Colonic mucosa (tissue), 4 donors: ENCODE measurements around the gene CYP27B1. TPM values are rescaled to one million over a fixed set of nuclear protein-coding genes. Genes with fewer than 3 reads are reported as not detected.

Experiments
- DNase-seq: peaks from one replicate; pipeline ENCODE4 v3.0.0-alpha.2; 2020
- H3K27ac ChIP-seq: fragments of 200-600 bp; one replicate; pipeline ENCODE4 v1.8.0; 2021
- H3K27me3 ChIP-seq: fragments of 200-600 bp; one replicate; pipeline ENCODE4 v1.8.0; 2021
- H3K36me3 ChIP-seq: fragments of 200-600 bp; one replicate; pipeline ENCODE4 v1.8.0; 2021
- H3K4me1 ChIP-seq: fragments of 200-600 bp; one replicate; pipeline ENCODE4 v1.8.0; 2021; ENCODE audit warnings: mild to moderate bottlenecking
- H3K4me3 ChIP-seq: fragments of 200-600 bp; one replicate; pipeline ENCODE4 v1.8.0; 2021
- H3K9ac ChIP-seq, 2 donors: one replicate each; pipeline ENCODE4 v1.7.0; 2013; ENCODE audit warnings: control low read depth in 2 of 2, low read depth in 2 of 2, low read length in 2 of 2
- H3K9me3 ChIP-seq: fragments of 200-600 bp; one replicate; pipeline ENCODE4 v1.8.0; 2021
- intact Hi-C: fragments of 100-400 bp; cut with DNase I; formaldehyde crosslinking; loops from one replicate; pipeline ENCODE4 v1.14.1; 2022
- total RNA-seq, 2 donors: library from RNA; stranded (reverse); fragmentation: NEBNext Ultra II Directional in 1 of 2; extraction: Animal tissue kit (Norgen Biotek cat#: 25700) in 1 of 2; gene quantifications; one replicate each; pipeline ENCODE4 v1.2.1, GENCODE V29; 2021
- TF ChIP-seq, protein P1 (sequence below): fragments of 200-600 bp; IDR thresholded peaks from one replicate; pipeline ENCODE4 v1.8.0; 2022; ENCODE audit warnings: antibody characterized with exemption, mild to moderate bottlenecking
- donor health status: healthy.
- donor health status: DM: no; HTN: no; CAD: no.
- donor health status: DM: no; HTN: no; CAD: no.

The CYP27B1 gene
- total RNA-seq, 2 donors from 2014 or later, result 0.80 to 1.6 TPM

DNA sequence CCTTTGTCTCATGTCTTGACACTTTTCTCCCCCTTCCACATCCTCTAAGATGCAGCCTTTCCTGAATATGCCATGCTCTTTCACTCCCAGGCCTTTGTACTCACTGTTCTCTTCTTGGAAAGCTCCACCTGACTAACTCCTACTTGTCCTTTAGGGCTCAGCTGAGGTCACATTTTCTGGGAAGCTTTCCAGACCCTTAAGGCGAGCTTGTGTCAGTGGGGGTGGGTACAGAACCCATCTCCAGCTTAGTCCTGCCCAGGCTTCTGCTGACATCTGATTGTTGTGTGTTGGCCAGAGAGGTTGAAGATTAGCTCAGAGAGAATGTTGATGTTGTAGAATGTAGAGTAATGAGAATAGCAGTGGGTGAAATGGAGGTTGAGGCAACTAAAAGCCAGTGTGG is 12.9 kb upstream of the CYP27B1 start:
- H3K27me3 ChIP-seq, result no peaks in the 10 kb centered on the region
- no peaks in the 10 kb centered on the region for H3K36me3 ChIP-seq
- no peak for DNase-seq
- H3K9ac ChIP-seq, result no peak overlapping the region
- intact Hi-C loops, result loop anchor here (5.0 kb wide), 1 partner anchor 53 kb away; no protein-coding TSS in a partner anchor
- no peaks in the 10 kb centered on the region for H3K9me3 ChIP-seq
- H3K27ac ChIP-seq, result no peak overlapping the region
- TF ChIP-seq, protein P1, sequence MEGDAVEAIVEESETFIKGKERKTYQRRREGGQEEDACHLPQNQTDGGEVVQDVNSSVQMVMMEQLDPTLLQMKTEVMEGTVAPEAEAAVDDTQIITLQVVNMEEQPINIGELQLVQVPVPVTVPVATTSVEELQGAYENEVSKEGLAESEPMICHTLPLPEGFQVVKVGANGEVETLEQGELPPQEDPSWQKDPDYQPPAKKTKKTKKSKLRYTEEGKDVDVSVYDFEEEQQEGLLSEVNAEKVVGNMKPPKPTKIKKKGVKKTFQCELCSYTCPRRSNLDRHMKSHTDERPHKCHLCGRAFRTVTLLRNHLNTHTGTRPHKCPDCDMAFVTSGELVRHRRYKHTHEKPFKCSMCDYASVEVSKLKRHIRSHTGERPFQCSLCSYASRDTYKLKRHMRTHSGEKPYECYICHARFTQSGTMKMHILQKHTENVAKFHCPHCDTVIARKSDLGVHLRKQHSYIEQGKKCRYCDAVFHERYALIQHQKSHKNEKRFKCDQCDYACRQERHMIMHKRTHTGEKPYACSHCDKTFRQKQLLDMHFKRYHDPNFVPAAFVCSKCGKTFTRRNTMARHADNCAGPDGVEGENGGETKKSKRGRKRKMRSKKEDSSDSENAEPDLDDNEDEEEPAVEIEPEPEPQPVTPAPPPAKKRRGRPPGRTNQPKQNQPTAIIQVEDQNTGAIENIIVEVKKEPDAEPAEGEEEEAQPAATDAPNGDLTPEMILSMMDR, result no peak
- H3K4me1 ChIP-seq, result no peaks in the 10 kb centered on the region
- H3K4me3 ChIP-seq, result no peak overlapping the region

DNA sequence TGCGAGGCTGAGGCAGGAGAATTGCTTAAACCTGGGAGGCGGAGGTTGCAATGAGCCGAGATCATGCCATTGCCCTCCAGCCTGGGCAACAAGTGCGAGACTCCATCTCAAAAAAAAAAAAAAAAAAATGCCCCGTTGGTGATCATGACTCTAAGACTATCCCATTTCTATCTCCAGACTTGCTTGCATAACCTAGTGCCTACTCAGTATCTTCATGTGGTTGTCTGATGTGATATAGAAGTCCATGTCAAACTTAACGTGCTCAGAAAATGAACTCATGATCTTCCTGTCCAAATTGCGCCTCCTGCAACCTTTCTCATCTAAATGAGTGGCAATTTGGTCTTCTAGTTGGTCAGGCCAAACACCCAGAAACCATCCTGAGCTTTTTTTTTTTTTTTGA is 11.0 kb upstream of the CYP27B1 start:
- TF ChIP-seq, protein P1, result no peak
- no peaks in the 10 kb centered on the region for H3K27me3 ChIP-seq
- no peaks in the 10 kb centered on the region for H3K36me3 ChIP-seq
- no peak for DNase-seq
- intact Hi-C loops, result no loop called here
- no peak overlapping the region for H3K9ac ChIP-seq
- H3K9me3 ChIP-seq, result no peaks in the 10 kb centered on the region
- H3K27ac ChIP-seq, result no peak overlapping the region
- H3K4me3 ChIP-seq, result no peak overlapping the region
- H3K4me1 ChIP-seq, result no peaks in the 10 kb centered on the region

DNA sequence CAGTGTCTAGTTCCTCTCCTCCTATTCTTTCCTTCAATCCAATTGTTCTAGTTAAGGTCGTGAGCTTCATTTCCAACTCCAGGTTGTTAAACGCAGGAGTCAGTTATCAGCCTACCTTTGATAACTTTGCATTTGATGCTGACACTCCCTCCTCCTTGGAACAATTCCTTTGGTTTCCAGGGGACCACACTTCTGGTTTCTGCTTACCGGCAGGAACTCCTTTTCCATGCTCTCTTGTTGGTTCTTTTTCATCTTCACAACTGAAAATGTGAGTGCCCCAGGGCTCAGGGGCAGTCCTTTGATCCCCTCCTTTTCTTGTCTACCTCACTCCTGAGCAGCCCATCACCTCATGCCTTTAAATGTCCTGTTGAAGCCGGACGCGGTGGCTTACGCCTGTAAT is 10.5 kb upstream of the CYP27B1 start:
- H3K27ac ChIP-seq, result no peak overlapping the region
- TF ChIP-seq, protein P1, result no peak
- H3K9me3 ChIP-seq, result no peaks in the 10 kb centered on the region
- H3K9ac ChIP-seq, result no peak overlapping the region
- intact Hi-C loops, result no loop called here
- no peaks in the 10 kb centered on the region for H3K4me1 ChIP-seq
- no peaks in the 10 kb centered on the region for H3K27me3 ChIP-seq
- H3K36me3 ChIP-seq, result no peaks in the 10 kb centered on the region
- no peak for DNase-seq
- H3K4me3 ChIP-seq, result no peak overlapping the region

DNA sequence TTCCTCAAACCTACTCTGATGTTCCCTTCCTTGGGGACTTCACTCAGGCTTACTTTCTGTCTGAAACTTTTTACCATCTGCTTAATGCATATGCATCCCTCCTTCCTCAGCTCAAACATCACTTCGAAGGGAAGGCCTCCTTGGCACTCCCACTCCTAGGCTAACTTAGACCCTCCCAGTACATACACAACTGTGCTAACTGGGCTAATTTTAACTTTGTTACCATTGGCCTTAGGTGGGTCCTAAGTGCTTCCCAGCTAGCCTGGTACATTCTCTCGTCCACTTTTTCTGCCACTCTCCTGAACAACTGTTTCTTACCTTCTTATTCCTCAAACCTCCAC is 9.3 kb upstream of the CYP27B1 start:
- H3K27me3 ChIP-seq, result no peaks in the 10 kb centered on the region
- no peak overlapping the region for H3K27ac ChIP-seq
- no peak overlapping the region for H3K4me3 ChIP-seq
- no peaks in the 10 kb centered on the region for H3K36me3 ChIP-seq
- peaks cover 3% of the 10 kb centered on the region for H3K4me1 ChIP-seq
- TF ChIP-seq, protein P1, result no peak
- H3K9ac ChIP-seq, result no peak overlapping the region
- intact Hi-C loops, result no loop called here
- no peak for DNase-seq
- H3K9me3 ChIP-seq, result no peaks in the 10 kb centered on the region

DNA sequence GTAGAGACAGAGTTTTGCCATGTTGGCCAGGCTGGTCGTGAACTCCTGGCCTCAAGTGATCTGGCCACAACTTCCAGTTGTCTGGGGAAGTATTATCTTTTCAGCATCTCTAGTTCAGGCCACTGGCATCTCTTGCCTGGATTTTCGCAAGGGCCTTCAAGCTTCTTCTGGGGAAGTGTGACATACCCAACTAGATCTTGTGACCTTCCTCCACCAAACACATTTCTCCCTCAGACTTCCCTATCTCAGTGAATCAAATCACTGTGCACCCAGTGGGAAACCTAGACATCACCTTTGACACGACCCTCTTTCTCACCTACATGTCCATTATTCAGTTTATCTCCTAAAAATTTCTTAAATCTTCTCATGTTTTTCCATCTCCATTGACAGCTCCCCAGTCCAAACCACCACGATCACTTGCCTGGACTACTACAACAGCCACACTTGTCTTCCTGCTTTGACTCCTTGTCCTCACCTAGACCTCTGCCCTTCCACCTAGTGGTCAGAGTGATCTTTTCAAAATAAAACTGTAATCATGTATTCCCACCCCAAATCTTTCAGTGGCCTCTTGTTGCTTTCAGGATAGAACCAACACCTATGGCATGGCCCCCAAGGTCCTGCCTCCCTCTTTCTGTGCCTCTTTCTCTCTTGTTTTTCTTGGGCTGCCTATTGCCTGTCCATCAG is 8.8 kb upstream of the CYP27B1 start:
- Histone ChIP-seq H3K4me1 (peaks cover 4% of the 10 kb centered on the region), H3K27ac (no peak overlapping the region), H3K4me3 (no peak overlapping the region), H3K36me3 (no peaks in the 10 kb centered on the region), H3K27me3 (no peaks in the 10 kb centered on the region), H3K9me3 (no peaks in the 10 kb centered on the region), H3K9ac (no peak overlapping the region)
- intact Hi-C loops, result no loop called here
- TF ChIP-seq, protein P1, result no peak
- DNase-seq, result no peak
